ENCODE measurements around the gene CNTNAP3B. TPM values are rescaled to one million over a fixed set of nuclear protein-coding genes. Genes with fewer than 3 reads are reported as not detected.
"Not testable (repeated sequence)": the region's sequence is repeated elsewhere in the genome, so short reads cannot be mapped to it uniquely, and the experiment has no call there.

CNTNAP3B gene
- total RNA-seq, 1 experiment from 2014 or later: 4.7 TPM

DNA sequence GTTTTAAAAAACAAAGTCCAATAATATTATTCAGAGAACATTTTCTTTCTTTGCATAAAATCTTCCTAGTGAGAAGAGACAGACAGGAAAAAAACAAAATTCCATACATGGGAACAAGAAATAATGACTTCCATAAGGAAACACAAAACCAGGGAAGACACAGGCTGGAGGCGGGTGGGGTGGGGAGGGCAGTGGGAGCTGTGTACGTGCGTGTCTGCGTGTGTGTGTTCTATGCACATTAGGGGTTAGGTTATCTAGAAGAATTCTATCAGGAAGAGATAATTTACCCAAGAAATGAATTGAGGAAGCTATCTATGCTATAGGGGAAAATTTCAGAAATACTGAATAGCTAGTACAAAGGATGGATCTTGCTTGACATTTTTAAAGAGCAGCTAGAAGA is 58.2 kb downstream of the CNTNAP3B start:
- not testable (repeated sequence) for H3K27ac Mint-ChIP-seq; H3K36me3 Mint-ChIP-seq (ENCODE audit: insufficient read depth in 1 of 3, low read depth in 3 of 3); H2AK5ac ChIP-seq (ENCODE audit: insufficient read length, low read length); H2AFZ ChIP-seq (ENCODE audit: low read length); H3K9ac ChIP-seq (ENCODE audit: extremely low read depth, insufficient read length, low read length); H4K20me1 ChIP-seq (ENCODE audit: control insufficient read depth, insufficient read depth, insufficient read length); H3K27ac ChIP-seq (ENCODE audit: insufficient read length, low read depth, low read length); H3K4me1 ChIP-seq (ENCODE audit: insufficient read depth, low read length); H3K4me3 Mint-ChIP-seq; H2BK15ac ChIP-seq (ENCODE audit: low read depth, low read length); H3K56ac ChIP-seq (ENCODE audit: insufficient read length, low read depth, low read length); H2BK20ac ChIP-seq (ENCODE audit: low read depth, low read length, poor library complexity, severe bottlenecking); H3K4me2 ChIP-seq (ENCODE audit: insufficient read depth, insufficient read length, low read length); H3K4ac ChIP-seq (ENCODE audit: low read depth, low read length); H3K27me3 Mint-ChIP-seq (ENCODE audit: low read depth); H4K91ac ChIP-seq (ENCODE audit: insufficient read length, low read depth, low read length); H3K4me1 Mint-ChIP-seq; H3K14ac ChIP-seq (ENCODE audit: insufficient read depth, low read length); H3K9me3 Mint-ChIP-seq; H3K23ac ChIP-seq (ENCODE audit: insufficient read length, low read depth, low read length); H3K9me3 ChIP-seq (ENCODE audit: control insufficient read depth, low read depth, low read length); H4K8ac ChIP-seq (replicated peaks; ENCODE audit: insufficient read length, low read depth, low read length); H3K27me3 ChIP-seq (ENCODE audit: insufficient read depth, low read length); H2BK5ac ChIP-seq (ENCODE audit: insufficient read length, low read length); H2BK12ac ChIP-seq (ENCODE audit: insufficient read length, low read depth, low read length); H3T11ph ChIP-seq (ENCODE audit: low read length); H4K5ac ChIP-seq (ENCODE audit: insufficient read length, low read depth, low read length); H3K79me1 ChIP-seq (ENCODE audit: insufficient read depth, low read depth, low read length, poor library complexity, severe bottlenecking); H3K79me2 ChIP-seq (ENCODE audit: insufficient read depth, low read length); DNase-seq; H2BK120ac ChIP-seq (ENCODE audit: low read depth, low read length, poor library complexity, severe bottlenecking); H3K18ac ChIP-seq (ENCODE audit: insufficient read length, low read depth, low read length); H3K23me2 ChIP-seq (ENCODE audit: insufficient read length, low read depth, low read length, poor library complexity, severe bottlenecking)
- no CpG with 5 or more reads among the region's 4 CpGs for WGBS (ENCODE audit: extremely low coverage, insufficient read length, low lambda C conversion rate)

DNA sequence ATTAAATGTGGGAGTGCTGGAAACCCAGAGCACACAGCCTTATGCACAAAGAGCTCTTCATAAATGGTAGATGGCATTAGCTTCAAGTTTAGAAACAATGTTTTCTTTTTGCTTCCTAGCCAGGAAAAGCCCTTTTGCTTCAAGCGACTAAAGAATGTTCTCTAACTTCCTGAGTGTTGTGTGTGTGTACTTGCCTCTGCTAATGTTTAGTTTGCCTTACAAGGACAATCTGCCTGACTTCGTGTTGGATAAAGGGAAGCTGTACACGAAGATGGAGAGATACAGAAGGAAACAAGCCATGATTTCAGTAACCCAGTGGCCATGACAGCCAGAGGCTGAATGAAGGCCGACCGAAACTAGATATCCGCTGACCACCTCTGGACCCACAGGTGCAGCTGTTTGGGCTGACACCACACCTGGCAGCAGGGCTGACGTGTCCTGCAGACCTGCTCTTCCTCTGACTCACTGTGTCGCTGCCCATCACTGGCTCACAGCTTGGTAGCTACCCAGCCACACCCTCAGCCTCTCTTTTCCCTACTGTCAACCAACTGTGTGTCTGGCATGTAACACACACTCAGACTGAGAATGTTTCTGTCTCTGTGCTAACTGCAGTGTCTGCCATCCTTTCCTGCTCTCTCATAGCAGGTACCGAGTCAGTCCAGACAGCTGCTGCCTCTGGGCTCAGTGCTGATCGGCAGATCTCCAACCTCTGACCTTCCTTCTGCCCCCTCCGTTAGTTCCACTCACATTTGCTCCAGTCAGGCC is 59.0 kb downstream of the CNTNAP3B start:
- not testable (repeated sequence) for H3K56ac ChIP-seq (ENCODE audit: insufficient read length, low read depth, low read length); H3K27me3 ChIP-seq (ENCODE audit: insufficient read depth, low read length); H3K4me1 ChIP-seq (ENCODE audit: insufficient read depth, low read length); H3K4ac ChIP-seq (ENCODE audit: low read depth, low read length); H3K36me3 Mint-ChIP-seq (ENCODE audit: insufficient read depth in 1 of 3, low read depth in 3 of 3); H3K27ac Mint-ChIP-seq; H3K79me1 ChIP-seq (ENCODE audit: insufficient read depth, low read depth, low read length, poor library complexity, severe bottlenecking); H3K4me1 Mint-ChIP-seq; H2AK5ac ChIP-seq (ENCODE audit: insufficient read length, low read length); H4K20me1 ChIP-seq (ENCODE audit: control insufficient read depth, insufficient read depth, insufficient read length); H3K14ac ChIP-seq (ENCODE audit: insufficient read depth, low read length); H3K9me3 Mint-ChIP-seq; H2BK20ac ChIP-seq (ENCODE audit: low read depth, low read length, poor library complexity, severe bottlenecking); H3K4me2 ChIP-seq (ENCODE audit: insufficient read depth, insufficient read length, low read length); H3K23ac ChIP-seq (ENCODE audit: insufficient read length, low read depth, low read length); H3K27ac ChIP-seq (ENCODE audit: insufficient read length, low read depth, low read length); H3K27me3 Mint-ChIP-seq (ENCODE audit: low read depth); H3K18ac ChIP-seq (ENCODE audit: insufficient read length, low read depth, low read length); H2BK12ac ChIP-seq (ENCODE audit: insufficient read length, low read depth, low read length); H4K8ac ChIP-seq (replicated peaks; ENCODE audit: insufficient read length, low read depth, low read length); H3K79me2 ChIP-seq (ENCODE audit: insufficient read depth, low read length); H4K5ac ChIP-seq (ENCODE audit: insufficient read length, low read depth, low read length); H3K23me2 ChIP-seq (ENCODE audit: insufficient read length, low read depth, low read length, poor library complexity, severe bottlenecking); H2BK15ac ChIP-seq (ENCODE audit: low read depth, low read length); H2BK5ac ChIP-seq (ENCODE audit: insufficient read length, low read length); H3K4me3 Mint-ChIP-seq; H3T11ph ChIP-seq (ENCODE audit: low read length); H3K9me3 ChIP-seq (ENCODE audit: control insufficient read depth, low read depth, low read length); H3K9ac ChIP-seq (ENCODE audit: extremely low read depth, insufficient read length, low read length); H2AFZ ChIP-seq (ENCODE audit: low read length); DNase-seq; H4K91ac ChIP-seq (ENCODE audit: insufficient read length, low read depth, low read length); H2BK120ac ChIP-seq (ENCODE audit: low read depth, low read length, poor library complexity, severe bottlenecking)
- WGBS (ENCODE audit: extremely low coverage, insufficient read length, low lambda C conversion rate): no CpG with 5 or more reads among the region's 11 CpGs
